AG10803 (cell line): ENCODE data around the gene KLF17.

Source experiments
- DNase-seq: peaks from one replicate; pipeline ENCODE4 v3.0.0; 2010; ENCODE audit warnings: low read depth
- H3K4me3 ChIP-seq: 2 replicates; pipeline ENCODE4 v1.5.1; 2011; ENCODE audit warnings: mild to moderate bottlenecking, low read length, control low read depth
- TF ChIP-seq, protein P1 (sequence below): conservative IDR thresholded peaks from 2 replicates; pipeline ENCODE4 v1.5.1; 2011; ENCODE audit warnings: mild to moderate bottlenecking, low read length, control low read depth, inconsistent platforms

The KLF17 gene

DNA sequence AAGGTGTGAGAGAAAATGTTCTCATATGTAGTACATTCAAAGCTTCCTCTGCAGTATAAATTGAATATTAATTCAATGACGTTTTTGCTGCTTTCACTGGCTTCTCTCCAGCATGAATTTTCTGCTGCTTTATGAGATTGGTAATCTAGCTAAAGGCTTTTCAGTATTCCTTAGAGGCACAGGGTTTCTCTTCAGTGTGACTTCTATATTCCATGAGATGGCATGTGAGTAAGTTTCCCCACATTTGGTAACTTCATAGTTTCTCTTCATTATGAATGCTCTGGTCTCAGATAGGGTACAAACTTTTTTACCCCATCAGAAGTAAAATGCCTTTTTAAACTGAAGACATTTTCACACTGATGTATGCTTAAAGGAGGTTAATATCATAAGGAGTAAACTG is 33.2 kb downstream of the KLF17 start:
- no peak overlapping the region for H3K4me3 ChIP-seq
- no peak for DNase-seq
- TF ChIP-seq, protein P1, sequence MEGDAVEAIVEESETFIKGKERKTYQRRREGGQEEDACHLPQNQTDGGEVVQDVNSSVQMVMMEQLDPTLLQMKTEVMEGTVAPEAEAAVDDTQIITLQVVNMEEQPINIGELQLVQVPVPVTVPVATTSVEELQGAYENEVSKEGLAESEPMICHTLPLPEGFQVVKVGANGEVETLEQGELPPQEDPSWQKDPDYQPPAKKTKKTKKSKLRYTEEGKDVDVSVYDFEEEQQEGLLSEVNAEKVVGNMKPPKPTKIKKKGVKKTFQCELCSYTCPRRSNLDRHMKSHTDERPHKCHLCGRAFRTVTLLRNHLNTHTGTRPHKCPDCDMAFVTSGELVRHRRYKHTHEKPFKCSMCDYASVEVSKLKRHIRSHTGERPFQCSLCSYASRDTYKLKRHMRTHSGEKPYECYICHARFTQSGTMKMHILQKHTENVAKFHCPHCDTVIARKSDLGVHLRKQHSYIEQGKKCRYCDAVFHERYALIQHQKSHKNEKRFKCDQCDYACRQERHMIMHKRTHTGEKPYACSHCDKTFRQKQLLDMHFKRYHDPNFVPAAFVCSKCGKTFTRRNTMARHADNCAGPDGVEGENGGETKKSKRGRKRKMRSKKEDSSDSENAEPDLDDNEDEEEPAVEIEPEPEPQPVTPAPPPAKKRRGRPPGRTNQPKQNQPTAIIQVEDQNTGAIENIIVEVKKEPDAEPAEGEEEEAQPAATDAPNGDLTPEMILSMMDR, result no peak

DNA sequence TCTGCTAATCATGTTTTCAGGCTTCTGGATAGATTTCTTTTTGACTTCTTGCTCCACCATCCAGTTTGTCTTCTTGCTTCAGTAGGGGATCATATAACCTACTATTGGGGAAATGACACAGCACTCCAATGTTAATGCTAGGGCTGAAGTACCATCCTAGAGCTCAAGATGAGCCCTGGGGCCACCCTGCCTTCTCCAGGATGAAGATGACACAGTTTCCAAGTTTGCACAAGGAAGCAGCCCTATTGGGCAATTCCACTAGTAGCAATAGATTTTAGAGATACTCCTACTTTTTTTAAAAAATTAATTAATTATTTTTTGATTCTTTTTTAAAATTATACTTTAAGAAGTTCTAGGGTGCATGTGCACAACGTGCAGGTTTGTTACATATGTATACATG is 34.1 kb downstream of the KLF17 start:
- H3K4me3 ChIP-seq, result no peak overlapping the region
- no peak for DNase-seq
- TF ChIP-seq, protein P1, result no peak

DNA sequence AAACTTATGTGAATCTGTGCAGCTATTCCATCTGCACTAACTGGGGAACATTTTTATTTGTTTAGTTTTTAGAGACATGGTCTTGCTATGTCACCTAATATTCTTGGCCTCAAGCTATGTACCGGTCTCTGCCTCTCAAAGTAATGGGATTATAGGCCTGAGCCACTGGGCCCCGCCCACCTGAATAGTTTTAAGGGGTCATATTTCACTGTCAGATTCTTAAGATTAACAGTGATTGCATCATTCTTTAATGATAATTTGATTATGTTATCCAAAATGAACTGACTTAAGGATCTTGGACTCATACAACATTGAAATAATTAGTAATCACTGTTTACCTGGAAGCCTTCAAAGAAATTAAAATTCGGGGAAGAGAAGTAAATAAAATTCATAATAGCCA is 35.4 kb downstream of the KLF17 start:
- no peak overlapping the region for H3K4me3 ChIP-seq
- no peak for DNase-seq
- TF ChIP-seq, protein P1, result no peak

DNA sequence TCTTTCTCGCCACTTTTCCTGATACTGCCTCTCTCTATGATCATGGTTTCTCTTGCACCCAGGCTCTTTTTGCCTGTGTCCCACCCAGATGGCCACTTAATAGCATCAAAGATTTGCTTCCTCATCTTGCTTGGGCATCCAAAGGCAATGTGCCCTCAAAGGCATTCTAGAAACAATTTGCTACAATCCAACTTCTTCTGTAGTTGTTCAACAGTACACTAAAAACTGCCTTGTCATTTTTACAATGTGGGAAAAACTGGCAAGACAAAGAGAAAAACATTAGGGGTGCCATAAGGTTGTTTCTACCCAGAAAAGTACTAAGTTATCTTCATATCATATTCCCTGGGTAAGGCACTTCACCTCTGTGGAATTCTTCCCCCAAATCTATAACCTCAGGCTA is 39.3 kb downstream of the KLF17 start:
- DNase-seq, result no peak
- no peak overlapping the region for H3K4me3 ChIP-seq
- TF ChIP-seq, protein P1, result no peak

DNA sequence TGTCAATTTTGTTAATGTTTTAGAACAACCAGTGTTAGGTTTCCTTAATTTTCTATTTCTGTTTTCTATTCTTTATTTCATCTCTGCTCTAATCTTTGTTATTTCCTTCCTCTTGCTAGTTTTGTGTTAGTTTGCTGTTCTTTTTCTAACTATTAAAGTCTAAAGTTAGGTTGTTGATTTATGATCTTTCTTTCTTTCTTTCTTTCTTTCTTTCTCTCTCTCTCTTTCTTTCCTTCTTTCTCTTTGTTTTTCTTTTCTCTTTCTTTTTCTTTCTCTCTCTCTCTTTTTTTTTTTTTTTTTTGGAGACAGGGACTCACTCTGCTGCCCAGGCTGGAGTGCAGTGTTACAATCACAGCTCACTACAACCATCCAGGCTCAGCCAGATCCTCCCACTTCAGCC is 40.2 kb downstream of the KLF17 start:
- no peak overlapping the region for H3K4me3 ChIP-seq
- TF ChIP-seq, protein P1, result no peak

DNA sequence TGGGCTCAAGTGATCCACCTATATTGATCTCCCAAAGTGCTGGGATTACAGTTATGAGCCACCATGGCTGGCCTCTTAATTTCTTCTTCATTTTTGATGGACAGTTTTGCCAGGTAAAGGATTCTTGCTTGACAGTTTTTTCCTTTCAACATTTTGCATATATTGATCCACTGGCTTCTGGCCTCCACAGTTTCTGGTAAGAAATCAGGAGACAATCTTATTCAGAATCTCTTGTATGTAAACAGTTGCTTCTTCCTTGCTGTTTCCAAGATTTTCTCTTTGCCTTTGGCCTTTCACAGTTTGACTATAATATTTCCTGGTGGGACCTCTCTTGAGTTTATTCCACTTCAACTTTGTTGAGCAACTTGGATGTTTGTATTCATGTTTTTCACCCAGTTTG is 42.9 kb downstream of the KLF17 start:
- TF ChIP-seq, protein P1, result no peak

More for the DNA sequence above, 40.2 kb downstream of the KLF17 start:
- no peak for DNase-seq

DNA sequence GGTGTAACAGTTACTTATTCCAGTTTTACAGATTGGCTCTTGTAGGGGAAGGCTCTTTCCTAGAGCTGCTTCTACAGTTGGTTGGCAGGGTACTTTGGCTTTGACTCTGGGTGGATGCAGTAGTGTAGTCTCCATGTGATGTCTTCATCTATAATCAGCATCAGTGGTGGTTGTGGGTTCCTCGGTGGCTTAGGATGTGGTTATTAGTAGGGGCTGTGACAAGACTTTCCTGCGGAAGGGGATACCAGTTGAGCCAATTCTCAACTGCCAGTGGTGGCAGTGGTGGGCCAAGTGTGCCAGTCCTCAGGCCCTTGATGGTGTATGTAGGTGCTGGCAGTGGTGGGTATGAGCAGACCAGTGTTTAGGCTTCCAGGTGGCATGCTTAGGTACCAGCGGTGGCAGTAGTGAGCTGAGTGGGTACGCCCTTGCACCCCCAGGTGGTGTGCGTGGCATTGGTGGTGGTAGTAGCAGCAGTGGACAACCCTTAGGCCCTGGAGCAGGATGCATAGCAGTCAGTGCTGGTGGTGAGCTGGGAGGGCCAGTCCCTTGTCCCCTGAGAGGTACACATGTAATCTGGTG is 50.0 kb downstream of the KLF17 start:
- TF ChIP-seq, protein P1, result no peak
- no peak overlapping the region for H3K4me3 ChIP-seq
- DNase-seq, result no peak

More for the DNA sequence above, 42.9 kb downstream of the KLF17 start:
- no peak for DNase-seq
- H3K4me3 ChIP-seq, result no peak overlapping the region
